NB4 (cell line): Measurements from ENCODE around the gene NKD1.
A peak's percentile ranks its signal among the peaks of the same experiment; 100 is the strongest.

Source experiments
- DNase-seq: peaks from one replicate; pipeline ENCODE4 v3.0.0; 2010; ENCODE audit warnings: low read depth
- H3K4me3 ChIP-seq: one replicate; pipeline ENCODE4 v1.5.1; 2011; ENCODE audit warnings: mild to moderate bottlenecking, low read depth, low read length, moderate library complexity
- CTCF ChIP-seq: IDR thresholded peaks from one replicate; pipeline ENCODE4 v1.5.1; 2012; ENCODE audit warnings: low read depth, low read length
- MAX ChIP-seq: IDR thresholded peaks from 2 replicates; pipeline ENCODE4 v1.6.1; 2011; ENCODE audit warnings: low read depth, low read length
- MYC ChIP-seq: IDR thresholded peaks from 2 replicates; pipeline ENCODE4 v1.6.1; 2011; ENCODE audit warnings: low read depth, low read length
- POLR2A ChIP-seq: IDR thresholded peaks from 2 replicates; pipeline ENCODE4 v1.6.1; 2011; ENCODE audit warnings: mild to moderate bottlenecking; ENCODE audit not compliant: insufficient read length; ENCODE audit errors: extremely low read depth

NKD1 gene

GRCh38 chr16:50685462-50686063 lies 137.4 kb downstream of the NKD1 start:
- TF ChIP-seq POLR2A (no peak), CTCF (no peak), MYC (no peak), MAX (no peak)
- DNase-seq = peak; percentile 87
- no peak overlapping the region for H3K4me3 ChIP-seq

GRCh38 chr16:50688083-50688482 lies 139.9 kb downstream of the NKD1 start:
- no peak for DNase-seq
- TF ChIP-seq MAX (no peak), POLR2A (no peak), CTCF (no peak), MYC (no peak)
- no peak overlapping the region for H3K4me3 ChIP-seq

DNA sequence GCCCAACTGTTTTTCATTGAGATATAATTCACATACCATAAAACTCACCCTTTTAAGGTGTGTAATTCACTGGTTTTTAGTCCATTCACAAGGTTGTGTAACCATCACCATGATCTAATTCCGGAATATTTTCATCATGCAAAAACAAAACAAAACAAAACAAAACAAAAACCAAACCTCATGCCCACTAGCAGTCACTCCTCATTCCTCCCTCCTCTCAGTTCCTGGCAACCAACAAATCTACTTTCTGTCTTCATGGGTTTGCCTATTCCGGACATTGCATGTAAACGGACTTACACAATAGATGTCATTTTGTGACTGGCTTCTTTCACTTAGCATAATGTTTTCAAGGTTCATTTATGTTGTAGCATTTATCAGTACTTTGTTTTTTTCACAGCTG lies 140.7 kb downstream of the NKD1 start:
- no peak for TF ChIP-seq MAX
- no peak for TF ChIP-seq CTCF
- TF ChIP-seq MYC = no peak
- no peak for TF ChIP-seq POLR2A
- no peak overlapping the region for H3K4me3 ChIP-seq
- DNase-seq = no peak

GRCh38 chr16:50690177-50690576 lies 142.0 kb downstream of the NKD1 start:
- no peak for TF ChIP-seq MAX
- no peak overlapping the region for H3K4me3 ChIP-seq
- DNase-seq = no peak

DNA sequence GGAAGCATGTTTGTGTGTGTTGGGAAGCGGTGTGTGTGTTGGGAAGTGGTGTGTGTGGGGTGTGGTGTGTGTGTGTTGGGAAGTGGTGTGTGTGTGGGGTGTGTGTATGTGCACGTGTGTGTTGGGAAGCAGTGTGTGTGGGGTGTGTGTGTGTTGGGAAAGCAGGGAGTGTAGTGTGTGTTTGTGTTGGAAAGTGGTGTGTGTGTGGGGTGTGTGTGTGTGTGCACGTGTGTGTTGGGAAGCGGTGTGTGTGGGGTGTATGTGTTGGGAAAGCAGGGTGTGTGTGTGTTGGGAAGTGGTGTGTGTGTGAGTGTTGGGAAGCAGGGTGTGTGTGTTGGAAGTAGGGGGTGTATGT lies 144.4 kb downstream of the NKD1 start:
- TF ChIP-seq MAX (no peak), POLR2A (no peak), CTCF (no peak), MYC (no peak)
- DNase-seq = no peak
- H3K4me3 ChIP-seq = no peak overlapping the region

DNA sequence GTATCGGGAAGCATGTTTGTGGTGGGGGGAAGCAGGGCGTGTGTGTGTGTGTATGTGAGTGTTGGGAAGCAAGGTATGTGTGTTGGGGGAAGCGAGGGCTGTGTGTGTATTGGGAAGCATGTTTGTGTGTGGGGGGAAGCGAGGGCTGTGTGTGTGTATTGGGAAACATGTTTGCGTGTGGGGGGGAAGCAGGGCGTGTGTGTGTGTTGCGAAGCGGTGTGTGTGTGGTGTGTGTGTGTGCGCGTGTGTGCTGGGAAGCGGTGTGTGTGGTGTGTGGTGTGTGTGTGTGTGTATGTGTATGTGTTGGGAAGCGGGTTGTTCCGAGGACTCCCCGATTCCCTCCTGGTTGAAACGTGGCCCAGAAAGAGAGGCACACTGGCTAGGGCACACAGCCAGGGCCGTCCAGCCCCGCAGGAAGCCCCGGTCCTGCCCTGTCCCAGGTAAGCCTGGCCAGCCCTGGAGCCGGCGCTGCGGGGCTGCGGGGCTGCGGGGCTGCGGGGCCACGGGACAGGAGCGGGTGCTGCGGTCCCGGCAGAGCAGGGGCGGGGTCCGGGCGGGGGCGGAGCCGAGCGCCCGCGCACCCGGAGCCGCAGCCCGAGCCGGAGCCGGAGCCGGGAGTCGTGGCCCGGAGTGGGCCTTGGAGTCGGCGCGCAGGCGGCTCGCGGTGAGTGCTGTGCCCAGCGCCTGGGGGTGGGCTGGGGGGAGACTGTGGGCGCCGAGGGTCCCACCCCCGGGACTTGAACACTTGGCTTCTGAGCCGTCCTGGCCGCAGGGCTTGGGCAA lies 145.0 kb downstream of the NKD1 start, which contains the start of gene NOD2:
TSS of gene NOD2 (plus strand) at position 608 of the 783 bp plus-strand sequence. CDS start 5,890 bp downstream, outside the sequence.
- DNase-seq = peak; percentile 48
- peak within 1 kb of the TSS; percentile 37 for H3K4me3 ChIP-seq

More for the DNA sequence above, 145.0 kb downstream of the NKD1 start, which contains the start of gene NOD2:
- TF ChIP-seq CTCF (no peak), MAX (no peak), POLR2A (no peak), MYC (no peak)
